ENCODE data around the gene GPC5.

DNA sequence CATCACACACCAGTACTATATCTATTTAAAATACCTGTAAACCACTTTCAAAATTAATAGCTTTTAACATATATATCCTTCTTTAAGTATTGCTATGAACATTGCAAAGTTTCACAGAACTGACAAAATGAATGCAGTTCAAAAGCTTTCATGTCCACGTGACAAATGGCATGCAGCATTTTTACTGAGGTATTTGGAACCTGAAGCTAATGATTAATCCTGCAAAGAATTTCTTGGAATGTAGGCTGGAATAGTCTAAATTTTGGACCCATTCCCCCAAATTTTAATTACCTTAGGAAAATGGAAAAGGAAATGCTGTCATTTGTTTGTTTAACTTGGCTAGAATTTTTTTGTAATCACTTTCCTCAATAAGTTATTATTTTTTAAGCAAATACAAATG, 1404.4 kb downstream of the GPC5 start:
- TF ChIP-seq SP1 (IDR thresholded peaks at IDR 0.05) (no peak), TARDBP (IDR thresholded peaks at IDR 0.05) (no peak), LEF1 (IDR thresholded peaks at IDR 0.05; ENCODE audit: borderline replicate concordance) (no peak)

Data from HEK293T (cell line).